Transverse colon (tissue), 4 donors: Measurements from ENCODE around the gene CARMIL1.

Source experiments
- EP300 ChIP-seq: sonication (generic); formaldehyde crosslinking; IDR thresholded peaks from one replicate; pipeline ENCODE4 v1.6.1; 2017; ENCODE audit warnings: antibody characterized with exemption, low read depth
- POLR2A ChIP-seq: fragments of 450-650 bp; IDR thresholded peaks from one replicate; pipeline ENCODE4 v1.6.1; 2016; ENCODE audit warnings: antibody characterized with exemption, mild to moderate bottlenecking, moderate library complexity
- POLR2AphosphoS5 ChIP-seq, 3 donors: sonication (generic); formaldehyde crosslinking; IDR thresholded peaks; one replicate each; pipeline ENCODE4 v1.6.1; 2016; ENCODE audit warnings: antibody characterized with exemption in 3 of 3
- TF ChIP-seq, protein P1 (sequence below), 5 experiments: fragments of 200-600 bp in 3 of 5; fragments of 450-650 bp in 2 of 5; sonication (generic) in 3 of 5; IDR thresholded peaks; 1 replicate in 2 of 5; 2 replicates in 3 of 5; pipeline ENCODE4 v1.5.1; 2016 to 2017; ENCODE audit warnings: antibody characterized with exemption in 5 of 5, inconsistent platforms in 3 of 5, mild to moderate bottlenecking in 2 of 5, moderate library complexity in 1 of 5

DNA sequence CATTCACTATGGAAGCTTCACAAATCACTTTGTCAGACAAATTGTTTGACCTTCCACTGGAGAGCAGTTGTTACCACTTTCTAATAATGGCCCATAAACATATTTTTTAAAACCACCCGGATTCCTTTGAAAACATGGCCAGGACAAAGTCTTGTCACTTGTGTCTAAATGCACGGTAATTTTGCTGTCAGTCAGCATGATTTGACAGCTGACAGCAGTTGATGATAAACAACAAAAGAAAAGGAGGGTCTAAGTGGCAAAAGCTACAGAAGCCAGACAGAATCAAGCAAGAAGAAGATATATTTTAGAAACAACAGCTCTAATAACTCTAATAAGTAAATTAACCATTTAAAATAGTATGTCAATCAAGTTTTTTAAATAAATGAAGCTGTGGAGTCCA lies 27.7 kb upstream of the CARMIL1 start:
- no peak for TF ChIP-seq POLR2AphosphoS5 (IDR thresholded peaks at IDR 0.05)
- TF ChIP-seq EP300: no peak
- no peak for TF ChIP-seq POLR2A
- TF ChIP-seq, protein P1, sequence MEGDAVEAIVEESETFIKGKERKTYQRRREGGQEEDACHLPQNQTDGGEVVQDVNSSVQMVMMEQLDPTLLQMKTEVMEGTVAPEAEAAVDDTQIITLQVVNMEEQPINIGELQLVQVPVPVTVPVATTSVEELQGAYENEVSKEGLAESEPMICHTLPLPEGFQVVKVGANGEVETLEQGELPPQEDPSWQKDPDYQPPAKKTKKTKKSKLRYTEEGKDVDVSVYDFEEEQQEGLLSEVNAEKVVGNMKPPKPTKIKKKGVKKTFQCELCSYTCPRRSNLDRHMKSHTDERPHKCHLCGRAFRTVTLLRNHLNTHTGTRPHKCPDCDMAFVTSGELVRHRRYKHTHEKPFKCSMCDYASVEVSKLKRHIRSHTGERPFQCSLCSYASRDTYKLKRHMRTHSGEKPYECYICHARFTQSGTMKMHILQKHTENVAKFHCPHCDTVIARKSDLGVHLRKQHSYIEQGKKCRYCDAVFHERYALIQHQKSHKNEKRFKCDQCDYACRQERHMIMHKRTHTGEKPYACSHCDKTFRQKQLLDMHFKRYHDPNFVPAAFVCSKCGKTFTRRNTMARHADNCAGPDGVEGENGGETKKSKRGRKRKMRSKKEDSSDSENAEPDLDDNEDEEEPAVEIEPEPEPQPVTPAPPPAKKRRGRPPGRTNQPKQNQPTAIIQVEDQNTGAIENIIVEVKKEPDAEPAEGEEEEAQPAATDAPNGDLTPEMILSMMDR (IDR thresholded peaks at IDR 0.05): no peak
